NCI-H82 (cell line): ENCODE data around the gene HACL1.

Experiments used
- DNase-seq: peaks from one replicate; lab custom pipeline; 2025; lab: John Stamatoyannopoulos, UW

The HACL1 gene

GRCh38 chr3:15601399-15602145 lies at the start of gene HACL1, which contains the start of gene BTD:
Gene HACL1, minus strand, starts transcription at chr3:15601569. Its CDS starts 106 bp downstream, at chr3:15601463.
Gene BTD, plus strand, starts transcription at chr3:15601745. Its CDS starts 33,695 bp downstream, at chr3:15635440.
- DNase-seq: no peak

GRCh38 chr3:15649858-15650257 lies 48.5 kb upstream of the HACL1 start:
- DNase-seq: no peak

- no peak for DNase-seq
Observed at GRCh38 chr3:15649341-15649740, 48.0 kb upstream of the HACL1 start.

GRCh38 chr3:15647611-15648167 lies 46.3 kb upstream of the HACL1 start:
- DNase-seq: no peak

- no peak for DNase-seq
Observed at GRCh38 chr3:15646851-15647511, 45.6 kb upstream of the HACL1 start.

- no peak for DNase-seq
Observed at GRCh38 chr3:15645740-15646501, 44.6 kb upstream of the HACL1 start.

GRCh38 chr3:15645246-15645645 lies 43.9 kb upstream of the HACL1 start:
- DNase-seq: no peak

- DNase-seq: no peak
Observed at GRCh38 chr3:15638891-15639262, 37.5 kb upstream of the HACL1 start.

GRCh38 chr3:15638193-15638890 lies 37.0 kb upstream of the HACL1 start:
- DNase-seq: no peak

- DNase-seq: peak; percentile 30
Observed at GRCh38 chr3:15637131-15637951, 36.0 kb upstream of the HACL1 start.

GRCh38 chr3:15636028-15636709 lies 34.8 kb upstream of the HACL1 start:
- DNase-seq: no peak

- DNase-seq: no peak
Observed at GRCh38 chr3:15635121-15635661, 33.8 kb upstream of the HACL1 start.

GRCh38 chr3:15634671-15635070 lies 33.3 kb upstream of the HACL1 start:
- DNase-seq: no peak

- no peak for DNase-seq
Observed at GRCh38 chr3:15633766-15634598, 32.6 kb upstream of the HACL1 start.

GRCh38 chr3:15633159-15633558 lies 31.8 kb upstream of the HACL1 start:
- DNase-seq: no peak

- DNase-seq: no peak
Observed at GRCh38 chr3:15632212-15632580, 30.8 kb upstream of the HACL1 start.

- no peak for DNase-seq
Observed at GRCh38 chr3:15631426-15632211, 30.2 kb upstream of the HACL1 start.

GRCh38 chr3:15630646-15631350 lies 29.4 kb upstream of the HACL1 start:
- DNase-seq: no peak
